Mesenchymal stem cell (in vitro differentiated cells and primary cell): ENCODE results near the gene BNIP5.

Experiments used
- DNase-seq: peaks from one replicate; pipeline ENCODE4 v3.0.0-alpha.2; 2013
- H2AFZ ChIP-seq: one replicate; pipeline ENCODE4 v1.6.1; 2013; ENCODE audit warnings: low read depth, mild to moderate bottlenecking, control low read depth, inconsistent platforms, low read length, moderate library complexity
- H2AK5ac ChIP-seq: 2 replicates; pipeline ENCODE4 v1.6.1; 2013; ENCODE audit warnings: low read length, moderate library complexity, mild to moderate bottlenecking, inconsistent platforms; ENCODE audit not compliant: severe bottlenecking
- H2BK120ac ChIP-seq: one replicate; pipeline ENCODE4 v1.6.1; 2013; ENCODE audit warnings: low read depth, mild to moderate bottlenecking, inconsistent platforms, low read length, moderate library complexity
- H2BK12ac ChIP-seq, 2 experiments: one replicate each; pipeline ENCODE4 v1.6.1; 2013; ENCODE audit warnings: inconsistent platforms in 2 of 2, low read length in 2 of 2, mild to moderate bottlenecking in 2 of 2, moderate library complexity in 2 of 2, control low read depth in 1 of 2
- H2BK15ac ChIP-seq: one replicate; pipeline ENCODE4 v1.6.1; 2013; ENCODE audit warnings: mild to moderate bottlenecking, low read depth, inconsistent platforms; ENCODE audit not compliant: poor library complexity, severe bottlenecking
- H2BK5ac ChIP-seq: 2 replicates; pipeline ENCODE4 v1.6.1; 2013; ENCODE audit warnings: low read depth, mild to moderate bottlenecking, low read length, control low read depth, inconsistent platforms; ENCODE audit not compliant: poor library complexity, severe bottlenecking
- H3K14ac ChIP-seq, 2 experiments: one replicate each; pipeline ENCODE4 v1.6.1; 2013; ENCODE audit warnings: inconsistent platforms in 2 of 2, low read length in 2 of 2, control low read depth in 1 of 2, mild to moderate bottlenecking in 1 of 2, moderate library complexity in 1 of 2
- H3K18ac ChIP-seq, 2 experiments: one replicate each; pipeline ENCODE4 v1.6.1; 2013; ENCODE audit warnings: inconsistent platforms in 2 of 2, low read length in 2 of 2, control low read depth in 1 of 2, low read depth in 1 of 2, mild to moderate bottlenecking in 1 of 2
- H3K23ac ChIP-seq, 2 experiments: one replicate each; pipeline ENCODE4 v1.6.1; 2013; ENCODE audit warnings: inconsistent platforms in 2 of 2, low read length in 2 of 2, mild to moderate bottlenecking in 2 of 2, moderate library complexity in 2 of 2, control low read depth in 1 of 2
- H3K27ac ChIP-seq: 2 replicates; pipeline ENCODE4 v1.5.1; 2013; ENCODE audit warnings: mild to moderate bottlenecking, moderate library complexity, low read length, control low read depth, inconsistent platforms; ENCODE audit not compliant: poor library complexity, severe bottlenecking
- H3K27me3 ChIP-seq, 2 experiments: 2 replicates each; pipeline versions ENCODE4 v1.6.1 to v1.7.0; 2013; ENCODE audit warnings: low read length in 2 of 2, mild to moderate bottlenecking in 2 of 2, moderate library complexity in 2 of 2, control low read depth in 1 of 2, inconsistent platforms in 1 of 2; ENCODE audit not compliant: control insufficient read depth in 1 of 2, insufficient read depth in 1 of 2
- H3K36me3 ChIP-seq, 2 experiments: 2 replicates each; pipeline versions ENCODE4 v1.6.1 to v1.7.0; 2013; ENCODE audit warnings: low read length in 2 of 2, control low read depth in 1 of 2, inconsistent platforms in 1 of 2, low read depth in 1 of 2, mild to moderate bottlenecking in 1 of 2; ENCODE audit not compliant: insufficient read depth in 2 of 2, control insufficient read depth in 1 of 2
- H3K4ac ChIP-seq, 2 experiments: one replicate each; pipeline ENCODE4 v1.6.1; 2013; ENCODE audit warnings: inconsistent platforms in 2 of 2, low read length in 2 of 2, mild to moderate bottlenecking in 2 of 2, moderate library complexity in 2 of 2, control low read depth in 1 of 2, low read depth in 1 of 2
- H3K4me1 ChIP-seq: 2 replicates; pipeline ENCODE4 v1.6.1; 2013; ENCODE audit warnings: low read depth, low read length, control low read depth; ENCODE audit not compliant: control insufficient read depth, insufficient read depth
- H3K4me2 ChIP-seq: 2 replicates; pipeline ENCODE4 v1.6.1; 2013; ENCODE audit warnings: low read length, mild to moderate bottlenecking, inconsistent platforms; ENCODE audit not compliant: poor library complexity, severe bottlenecking
- H3K4me3 ChIP-seq, 2 experiments: 2 replicates each; pipeline versions ENCODE4 v1.5.1 to v1.7.0; 2013; ENCODE audit warnings: low read length in 2 of 2, mild to moderate bottlenecking in 2 of 2, control low read depth in 1 of 2, low read depth in 1 of 2; ENCODE audit not compliant: insufficient read depth in 1 of 2
- H3K79me1 ChIP-seq: replicated peaks from 2 replicates; pipeline ENCODE4 v1.6.1; 2013; ENCODE audit warnings: mild to moderate bottlenecking, control low read depth, low read length, inconsistent platforms; ENCODE audit not compliant: poor library complexity, severe bottlenecking
- H3K9ac ChIP-seq: 2 replicates; pipeline ENCODE4 v1.7.0; 2013; ENCODE audit warnings: mild to moderate bottlenecking, low read length, moderate library complexity
- H3K9me3 ChIP-seq: 2 replicates; pipeline ENCODE4 v1.7.0; 2013; ENCODE audit warnings: mild to moderate bottlenecking, low read length; ENCODE audit not compliant: control insufficient read depth
- H4K8ac ChIP-seq: one replicate; pipeline ENCODE4 v1.6.1; 2013; ENCODE audit warnings: inconsistent platforms, mild to moderate bottlenecking, low read length, moderate library complexity
- H4K91ac ChIP-seq: one replicate; pipeline ENCODE4 v1.6.1; 2013; ENCODE audit warnings: mild to moderate bottlenecking, low read length, inconsistent platforms
- WGBS: methylation state at CpG from one replicate; pipeline ENCODE4 v1.1.7; 2013; ENCODE audit warnings: mixed read lengths; 5-methylcytosine and 5-hydroxymethylcytosine counted together

The BNIP5 gene

GRCh38 chr6:36381502-36382389 lies 45.1 kb upstream of the BNIP5 start:
- no peak overlapping the region for H3K23ac ChIP-seq
- H3K36me3 ChIP-seq = no peaks in the 10 kb centered on the region
- no peak overlapping the region for H2BK120ac ChIP-seq
- WGBS = 75% methylated on average over 6 of the region's 9 CpGs
- H3K27ac ChIP-seq = no peak overlapping the region
- no peak overlapping the region for H2AFZ ChIP-seq
- H3K9ac ChIP-seq = no peak overlapping the region
- no peak overlapping the region for H3K4ac ChIP-seq
- H3K14ac ChIP-seq = no peak overlapping the region
- H3K4me3 ChIP-seq = no peak overlapping the region
- H2BK5ac ChIP-seq = no peak overlapping the region
- H4K91ac ChIP-seq = no peak overlapping the region
- no peak overlapping the region for H2BK12ac ChIP-seq
- H4K8ac ChIP-seq = no peak overlapping the region
- DNase-seq = no peak
- H2AK5ac ChIP-seq = no peak overlapping the region
- no peak overlapping the region for H2BK15ac ChIP-seq
- H3K79me1 ChIP-seq = no peaks in the 10 kb centered on the region
- peaks cover under 1% of the 10 kb centered on the region for H3K4me1 ChIP-seq
- H3K18ac ChIP-seq = no peak overlapping the region
- no peaks in the 10 kb centered on the region for H3K9me3 ChIP-seq
- peaks cover 8 to 9% of the 10 kb centered on the region in 2 experiments for H3K27me3 ChIP-seq
- H3K4me2 ChIP-seq = no peak overlapping the region

GRCh38 chr6:36380166-36380565 lies 43.5 kb upstream of the BNIP5 start:
- Histone ChIP-seq H2BK120ac (no peak overlapping the region), H2BK12ac (no peak overlapping the region), H3K4me1 (no peaks in the 10 kb centered on the region), H2AFZ (no peak overlapping the region), H3K4me3 (no peak overlapping the region), H3K36me3 (no peaks in the 10 kb centered on the region), H3K9ac (no peak overlapping the region), H4K8ac (no peak overlapping the region), H3K18ac (no peak overlapping the region), H3K27ac (no peak overlapping the region), H4K91ac (no peak overlapping the region), H3K23ac (no peak overlapping the region), H3K4me2 (no peak overlapping the region), H3K9me3 (no peaks in the 10 kb centered on the region), H2AK5ac (no peak overlapping the region), H3K4ac (no peak overlapping the region), H2BK15ac (no peak overlapping the region), H3K79me1 (no peaks in the 10 kb centered on the region), H2BK5ac (no peak overlapping the region), H3K14ac (no peak overlapping the region), H3K27me3 (peaks cover 3 to 5% of the 10 kb centered on the region in 2 experiments)
- 86% methylated on average over 4 of the region's 4 CpGs for WGBS
- DNase-seq = no peak

- no peak overlapping the region for H3K23ac ChIP-seq
- no peak overlapping the region for H3K9ac ChIP-seq
- no peak overlapping the region for H3K4me2 ChIP-seq
- no peak overlapping the region for H3K4ac ChIP-seq
- H3K27me3 ChIP-seq = peaks cover 9 to 12% of the 10 kb centered on the region in 2 experiments
- no peak overlapping the region for H3K4me3 ChIP-seq
- no peaks in the 10 kb centered on the region for H3K4me1 ChIP-seq
- peak overlapping the region; percentile 50 for H2BK15ac ChIP-seq
- no peaks in the 10 kb centered on the region for H3K79me1 ChIP-seq
- H3K18ac ChIP-seq = no peak overlapping the region
- no peak overlapping the region for H2BK5ac ChIP-seq
- H4K8ac ChIP-seq = no peak overlapping the region
- no peak overlapping the region for H2BK120ac ChIP-seq
- no peak overlapping the region for H2AFZ ChIP-seq
- no peak overlapping the region for H2BK12ac ChIP-seq
- H3K36me3 ChIP-seq = no peaks in the 10 kb centered on the region
- DNase-seq = no peak
- H4K91ac ChIP-seq = no peak overlapping the region
- H2AK5ac ChIP-seq = no peak overlapping the region
- H3K14ac ChIP-seq = no peak overlapping the region
- WGBS = 93% methylated on average over 7 of the region's 10 CpGs
- H3K9me3 ChIP-seq = no peaks in the 10 kb centered on the region
- H3K27ac ChIP-seq = no peak overlapping the region
Measured at GRCh38 chr6:36378936-36379335, 42.2 kb upstream of the BNIP5 start.

- Histone ChIP-seq H2BK12ac (no peak overlapping the region), H2BK120ac (no peak overlapping the region), H3K4me2 (no peak overlapping the region), H3K27me3 (peaks cover 14 to 17% of the 10 kb centered on the region in 2 experiments), H4K8ac (no peak overlapping the region), H3K4me3 (no peak overlapping the region), H2AFZ (no peak overlapping the region), H3K79me1 (no peaks in the 10 kb centered on the region), H3K9me3 (no peaks in the 10 kb centered on the region), H3K36me3 (no peaks in the 10 kb centered on the region), H2BK15ac (no peak overlapping the region), H3K4me1 (no peaks in the 10 kb centered on the region), H3K27ac (no peak overlapping the region), H3K9ac (no peak overlapping the region), H3K14ac (no peak overlapping the region), H2AK5ac (no peak overlapping the region), H3K23ac (no peak overlapping the region), H2BK5ac (no peak overlapping the region), H3K4ac (no peak overlapping the region), H4K91ac (no peak overlapping the region), H3K18ac (no peak overlapping the region)
- WGBS = 81% methylated on average over 2 of the region's 4 CpGs
- no peak for DNase-seq
Measured at GRCh38 chr6:36378243-36378920, 41.7 kb upstream of the BNIP5 start.
